Nephron (organoid): Measurements from ENCODE around the gene PPP1R13L.

Source experiments
- H3K27ac Mint-ChIP-seq, 3 experiments: 2 replicates each; pipeline ENCODE4 v1.8.0; 2020; ENCODE audit warnings: mixed read lengths in 3 of 3, mild to moderate bottlenecking in 2 of 3, moderate library complexity in 1 of 3
- H3K27me3 Mint-ChIP-seq: 2 replicates; pipeline ENCODE4 v1.8.0; 2021; ENCODE audit warnings: low read depth, mild to moderate bottlenecking, moderate library complexity, mixed read lengths
- H3K36me3 Mint-ChIP-seq: 2 replicates; pipeline ENCODE4 v1.8.0; 2020; ENCODE audit warnings: low read depth, mixed read lengths
- H3K4me1 Mint-ChIP-seq: 2 replicates; pipeline ENCODE4 v1.8.0; 2020; ENCODE audit warnings: mixed read lengths
- H3K4me3 Mint-ChIP-seq, 3 experiments: 2 replicates each; pipeline ENCODE4 v1.8.0; 2020; ENCODE audit warnings: mild to moderate bottlenecking in 3 of 3, mixed read lengths in 3 of 3, moderate library complexity in 2 of 3
- H3K9me3 Mint-ChIP-seq: 2 replicates; pipeline ENCODE4 v1.8.0; 2020; ENCODE audit warnings: mixed read lengths
- TF ChIP-seq, protein P1 (sequence below), 3 experiments: fragments of 200-600 bp; sonication (generic); IDR thresholded peaks; one replicate each; pipeline ENCODE4 v1.5.0; 2021; ENCODE audit warnings: antibody characterized with exemption in 3 of 3; ENCODE audit not compliant: unreplicated experiment in 3 of 3

The PPP1R13L gene

DNA sequence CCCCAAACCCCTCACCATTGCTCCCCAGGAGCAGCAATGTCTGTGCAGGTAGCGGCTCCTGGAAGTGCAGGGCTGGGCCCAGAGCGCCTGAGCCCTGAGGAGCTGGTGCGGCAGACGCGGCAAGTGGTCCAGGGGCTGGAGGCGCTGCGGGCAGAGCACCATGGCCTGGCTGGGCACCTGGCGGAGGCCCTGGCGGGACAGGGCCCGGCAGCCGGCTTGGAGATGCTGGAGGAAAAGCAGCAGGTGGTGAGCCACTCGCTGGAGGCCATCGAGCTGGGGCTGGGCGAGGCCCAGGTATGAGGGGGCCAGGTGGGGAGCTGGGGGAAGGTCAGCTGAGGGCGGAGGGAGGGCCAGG, 59.4 kb downstream of the PPP1R13L start:
- Mint-ChIP-seq H3K9me3 (no peaks in the 10 kb centered on the region), H3K27me3 (peaks cover 34% of the 10 kb centered on the region), H3K36me3 (no peaks in the 10 kb centered on the region), H3K27ac (no peak overlapping the region), H3K4me1 (no peaks in the 10 kb centered on the region), H3K4me3 (no peak overlapping the region)
- TF ChIP-seq, protein P1, sequence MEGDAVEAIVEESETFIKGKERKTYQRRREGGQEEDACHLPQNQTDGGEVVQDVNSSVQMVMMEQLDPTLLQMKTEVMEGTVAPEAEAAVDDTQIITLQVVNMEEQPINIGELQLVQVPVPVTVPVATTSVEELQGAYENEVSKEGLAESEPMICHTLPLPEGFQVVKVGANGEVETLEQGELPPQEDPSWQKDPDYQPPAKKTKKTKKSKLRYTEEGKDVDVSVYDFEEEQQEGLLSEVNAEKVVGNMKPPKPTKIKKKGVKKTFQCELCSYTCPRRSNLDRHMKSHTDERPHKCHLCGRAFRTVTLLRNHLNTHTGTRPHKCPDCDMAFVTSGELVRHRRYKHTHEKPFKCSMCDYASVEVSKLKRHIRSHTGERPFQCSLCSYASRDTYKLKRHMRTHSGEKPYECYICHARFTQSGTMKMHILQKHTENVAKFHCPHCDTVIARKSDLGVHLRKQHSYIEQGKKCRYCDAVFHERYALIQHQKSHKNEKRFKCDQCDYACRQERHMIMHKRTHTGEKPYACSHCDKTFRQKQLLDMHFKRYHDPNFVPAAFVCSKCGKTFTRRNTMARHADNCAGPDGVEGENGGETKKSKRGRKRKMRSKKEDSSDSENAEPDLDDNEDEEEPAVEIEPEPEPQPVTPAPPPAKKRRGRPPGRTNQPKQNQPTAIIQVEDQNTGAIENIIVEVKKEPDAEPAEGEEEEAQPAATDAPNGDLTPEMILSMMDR (IDR thresholded peaks at IDR 0.05; ENCODE audit: unreplicated experiment in 3 of 3), result no peak

DNA sequence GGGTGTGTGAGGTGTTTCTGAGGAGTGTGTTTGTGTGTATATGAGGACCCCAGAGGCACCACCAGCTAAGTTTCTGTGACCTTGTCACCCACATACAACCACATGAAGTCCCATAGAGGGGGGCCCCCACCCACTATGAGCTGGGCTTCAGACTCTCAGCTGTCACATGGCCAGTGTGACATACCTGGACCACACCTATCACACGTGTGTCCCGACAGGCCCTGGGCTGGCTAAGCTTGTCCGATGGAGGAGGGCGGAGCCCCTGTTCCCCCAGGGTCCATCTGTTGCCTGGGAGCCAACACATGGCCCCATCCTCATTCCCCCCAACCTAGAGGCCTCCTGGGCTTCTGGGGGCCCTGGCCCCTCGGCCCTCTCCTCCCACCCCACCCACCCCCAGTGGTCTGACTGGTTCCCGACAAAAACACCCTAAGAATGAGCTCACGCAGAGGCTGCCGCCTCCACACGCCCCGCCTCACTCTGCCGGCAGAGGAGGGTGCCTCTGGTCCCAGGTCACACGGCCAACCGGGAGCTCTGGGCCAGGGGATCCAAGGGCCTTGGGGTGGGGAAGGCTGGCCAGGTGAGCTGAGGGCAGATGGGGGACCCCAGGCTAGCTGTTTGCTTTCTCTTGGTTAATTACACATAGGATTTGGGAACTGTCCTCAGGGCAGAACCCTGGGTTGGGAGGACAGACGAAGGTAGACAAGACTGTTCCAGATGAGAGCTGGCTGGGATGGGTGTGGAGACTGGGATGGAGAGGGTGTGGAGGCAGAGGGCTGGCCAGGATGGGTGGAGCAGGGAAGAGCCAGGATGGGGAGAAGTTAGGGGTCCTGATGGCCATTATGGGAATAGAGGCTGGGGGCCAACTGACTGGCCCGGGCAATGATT, 60.0 kb downstream of the PPP1R13L start:
- no peak overlapping the region for H3K4me3 Mint-ChIP-seq
- H3K4me1 Mint-ChIP-seq, result no peaks in the 10 kb centered on the region
- TF ChIP-seq, protein P1 (IDR thresholded peaks at IDR 0.05; ENCODE audit: unreplicated experiment in 3 of 3), result no peak
- peaks cover 40% of the 10 kb centered on the region for H3K27me3 Mint-ChIP-seq
- no peaks in the 10 kb centered on the region for H3K9me3 Mint-ChIP-seq
- no peak overlapping the region for H3K27ac Mint-ChIP-seq
- H3K36me3 Mint-ChIP-seq, result no peaks in the 10 kb centered on the region

DNA sequence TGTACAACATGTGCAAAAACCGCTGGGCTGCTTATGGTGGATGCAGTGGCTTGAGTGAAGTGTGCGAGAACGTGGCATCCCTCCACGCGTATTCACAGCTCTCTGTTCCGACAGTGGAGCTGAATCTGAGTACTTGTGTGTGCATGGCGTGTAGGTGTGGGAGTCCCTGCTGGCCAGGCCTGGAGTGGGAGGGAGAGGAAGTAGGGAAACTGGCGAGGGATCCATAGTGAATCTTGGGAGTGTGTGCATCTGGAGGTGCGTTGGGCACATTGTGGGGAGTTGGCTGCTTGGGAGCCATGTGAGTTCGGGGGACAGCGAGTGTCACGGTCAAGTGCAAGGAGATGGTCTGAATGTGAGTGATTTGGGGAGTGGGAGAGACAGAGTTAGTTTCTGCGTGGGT, 62.0 kb downstream of the PPP1R13L start:
- H3K4me3 Mint-ChIP-seq, result no peak overlapping the region
- no peak overlapping the region for H3K27ac Mint-ChIP-seq
- H3K36me3 Mint-ChIP-seq, result no peaks in the 10 kb centered on the region
- peaks cover 54% of the 10 kb centered on the region for H3K27me3 Mint-ChIP-seq
- no peaks in the 10 kb centered on the region for H3K9me3 Mint-ChIP-seq
- TF ChIP-seq, protein P1 (IDR thresholded peaks at IDR 0.05; ENCODE audit: unreplicated experiment in 3 of 3), result no peak
- H3K4me1 Mint-ChIP-seq, result peaks cover 5% of the 10 kb centered on the region

DNA sequence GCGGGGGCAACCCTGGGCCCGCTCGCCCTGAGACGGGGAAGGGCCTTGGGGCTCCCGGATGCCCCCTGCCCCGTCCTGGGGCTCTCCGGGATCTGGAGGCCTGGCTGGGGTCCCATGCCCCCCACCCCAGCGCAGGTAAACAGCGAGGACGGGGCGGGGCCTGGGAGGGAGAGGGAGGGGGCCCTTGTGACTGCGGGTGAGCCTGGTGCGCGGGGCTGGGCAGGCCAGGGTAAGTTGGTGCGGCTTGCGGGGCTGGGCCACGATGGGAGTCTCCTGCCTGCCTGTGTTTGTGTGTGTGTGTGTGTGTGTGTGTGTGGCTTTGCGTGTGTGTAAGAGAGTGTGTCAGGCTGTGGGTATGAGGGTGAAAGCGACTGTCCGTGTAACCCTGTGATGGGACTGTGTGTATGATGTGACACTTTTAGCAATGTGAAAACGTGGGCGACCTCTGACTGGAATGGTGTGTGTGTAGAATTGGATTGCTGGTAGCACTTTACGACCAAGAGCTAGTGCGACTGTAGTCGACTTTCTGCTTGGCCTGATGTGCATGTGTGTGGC, 63.9 kb downstream of the PPP1R13L start:
- no peak overlapping the region for H3K4me3 Mint-ChIP-seq
- TF ChIP-seq, protein P1 (IDR thresholded peaks at IDR 0.05; ENCODE audit: unreplicated experiment in 3 of 3), result no peak
- H3K4me1 Mint-ChIP-seq, result peaks cover 5% of the 10 kb centered on the region
- no peaks in the 10 kb centered on the region for H3K36me3 Mint-ChIP-seq
- peaks cover 44% of the 10 kb centered on the region for H3K27me3 Mint-ChIP-seq
- H3K27ac Mint-ChIP-seq, result no peak overlapping the region
- H3K9me3 Mint-ChIP-seq, result no peaks in the 10 kb centered on the region

DNA sequence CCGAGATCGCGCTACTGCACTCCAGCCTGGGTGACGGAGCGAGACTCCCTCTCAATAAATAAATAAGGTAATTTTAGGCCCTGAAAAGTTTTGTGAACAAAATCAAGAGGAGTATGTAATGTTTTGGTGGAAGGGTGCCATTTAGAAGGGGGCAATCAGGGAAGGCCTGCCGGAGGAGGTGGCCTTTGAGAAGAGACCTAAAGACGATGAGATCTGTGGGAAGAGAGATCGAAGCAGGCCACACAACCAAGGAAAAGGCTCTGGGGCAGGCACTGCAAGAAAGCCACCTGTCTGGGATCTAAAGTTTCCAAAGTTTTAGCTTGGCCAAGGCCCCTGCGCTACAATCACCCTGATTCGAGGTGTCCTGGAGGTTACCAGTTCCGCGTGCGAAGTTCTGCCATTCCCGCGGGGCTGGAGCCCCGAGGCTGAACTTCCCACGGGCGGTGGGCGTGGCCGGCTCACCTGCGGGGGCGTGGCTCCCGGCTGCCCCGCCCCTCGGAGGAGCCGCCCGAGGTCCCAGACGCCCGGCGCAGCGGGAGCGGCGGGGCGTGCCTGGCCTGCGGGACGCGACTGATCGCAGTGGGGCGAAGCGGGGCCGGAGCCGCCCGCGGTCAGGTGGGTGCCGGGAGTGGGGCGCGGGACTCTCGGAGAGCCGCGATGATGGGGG, 64.5 kb downstream of the PPP1R13L start, which contains the start of gene KLC3:
KLC3 (plus strand) TSS at position 519 of the 667 bp plus-strand sequence. CDS start 4,792 bp downstream, outside the sequence.
- H3K9me3 Mint-ChIP-seq, result no peaks in the 10 kb centered on the region
- no peak within 1 kb of the TSS for H3K27ac Mint-ChIP-seq
- peaks cover 40% of the 10 kb centered on the region for H3K27me3 Mint-ChIP-seq
- peak within 1 kb of the TSS; percentile 47 to 73 (median 72) for H3K4me3 Mint-ChIP-seq
- TF ChIP-seq, protein P1 (IDR thresholded peaks at IDR 0.05; ENCODE audit: unreplicated experiment in 3 of 3), result no peak
- no peaks in the 10 kb centered on the region for H3K36me3 Mint-ChIP-seq
- H3K4me1 Mint-ChIP-seq, result peaks cover 5% of the 10 kb centered on the region
